GM21367 (cell line): Measurements from ENCODE around the gene ACOX3.
"Not testable (repeated sequence)": the region's sequence is repeated elsewhere in the genome, so short reads cannot be mapped to it uniquely, and the experiment has no call there.

Source experiments
- ATAC-seq: cut with Tn5 transposase; IDR thresholded peaks from one replicate; pipeline ENCODE4 v1.9.1; 2021; ENCODE audit not compliant: unreplicated experiment

Gene ACOX3

DNA sequence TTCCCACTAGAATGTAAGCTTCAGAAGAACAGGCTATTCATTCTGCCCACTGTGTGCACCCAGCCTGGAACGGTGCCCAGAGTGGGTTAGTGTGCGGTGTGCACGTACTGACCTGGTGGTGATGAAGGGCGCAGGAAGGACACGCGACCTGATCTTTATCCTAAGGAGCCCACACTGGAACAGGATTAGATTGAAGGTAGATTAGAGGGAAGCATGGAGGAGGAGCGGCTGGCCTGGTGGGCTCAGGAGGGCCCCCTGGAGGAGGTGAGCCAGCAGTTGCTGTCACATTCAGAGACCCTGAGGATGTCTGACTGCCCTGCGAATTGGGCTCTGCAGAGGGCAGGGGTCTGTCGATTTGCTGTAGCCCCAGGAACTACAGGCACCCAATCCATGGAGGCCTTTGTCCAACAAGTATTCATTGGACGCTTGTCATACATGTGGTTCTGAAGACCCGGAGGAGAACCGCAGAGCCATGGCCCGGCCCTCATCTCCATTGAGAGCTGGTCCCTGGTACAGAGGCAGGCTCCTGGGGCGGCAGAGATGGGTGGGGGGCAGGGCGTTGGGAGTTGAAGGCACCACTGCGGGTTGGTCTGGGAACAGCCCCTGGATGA lies 97.8 kb downstream of the ACOX3 start:
- no peak for ATAC-seq

DNA sequence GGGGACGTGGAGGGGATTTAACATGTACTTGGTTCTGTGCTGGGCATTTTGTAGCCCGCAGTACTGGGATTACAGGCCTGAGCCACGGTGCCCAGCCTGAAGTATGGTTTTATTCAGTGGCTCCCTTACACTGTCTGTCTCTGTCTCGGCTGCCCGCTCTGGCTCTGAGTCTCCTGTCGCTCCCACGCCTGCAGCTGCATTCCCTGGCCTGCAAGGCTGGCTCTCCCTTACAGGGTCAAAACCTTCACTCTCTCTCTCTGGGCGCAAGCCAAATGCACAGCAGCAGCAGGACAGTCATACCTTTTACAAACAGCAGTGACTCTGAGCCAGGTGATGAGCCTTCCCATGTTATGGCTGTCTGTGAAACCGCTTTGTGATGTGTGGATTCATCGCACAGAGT lies 98.8 kb downstream of the ACOX3 start:
- ATAC-seq: no peak

DNA sequence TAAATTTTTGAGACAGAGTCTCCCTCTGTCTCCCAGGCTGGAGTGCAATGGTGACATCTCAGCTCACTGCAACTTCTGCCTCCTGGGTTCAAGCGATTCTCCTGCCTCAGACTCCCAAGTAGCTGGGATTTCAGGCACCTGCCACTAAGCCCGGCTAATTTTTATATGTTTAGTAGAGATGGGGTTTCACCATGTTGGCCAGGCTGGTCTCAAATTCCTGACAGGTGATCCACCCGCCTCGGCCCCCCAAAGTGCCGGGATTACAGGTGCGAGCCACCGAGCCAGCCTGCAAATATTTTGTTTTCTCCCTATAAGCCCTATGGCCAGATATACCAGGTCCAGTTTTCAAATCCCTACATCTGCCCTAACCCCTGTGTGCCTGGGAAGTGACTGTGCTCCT lies 99.2 kb downstream of the ACOX3 start:
- not testable (repeated sequence) for ATAC-seq

DNA sequence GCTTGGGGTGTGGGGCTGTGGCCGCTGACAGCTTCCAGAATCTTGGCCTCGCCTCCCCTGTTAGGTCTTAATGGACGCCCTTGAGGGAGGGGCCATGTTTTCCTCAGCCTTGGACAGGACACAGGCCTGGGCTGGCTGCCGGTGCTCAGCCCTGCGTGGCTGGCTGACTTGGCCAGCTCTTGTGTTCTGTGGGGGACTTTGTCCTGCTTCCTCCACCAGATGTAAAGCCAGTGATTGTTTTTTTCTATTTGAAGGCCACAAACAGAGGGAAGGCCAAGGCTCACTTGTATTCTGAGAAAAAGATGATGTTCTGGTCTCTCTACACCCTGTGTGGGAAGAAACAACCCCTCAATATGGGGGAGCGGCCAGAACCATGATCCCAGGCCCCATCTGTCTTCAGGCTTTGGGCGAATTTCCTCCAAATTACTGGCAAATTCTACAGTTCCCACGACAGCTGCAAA lies 99.7 kb downstream of the ACOX3 start:
- ATAC-seq: no peak

DNA sequence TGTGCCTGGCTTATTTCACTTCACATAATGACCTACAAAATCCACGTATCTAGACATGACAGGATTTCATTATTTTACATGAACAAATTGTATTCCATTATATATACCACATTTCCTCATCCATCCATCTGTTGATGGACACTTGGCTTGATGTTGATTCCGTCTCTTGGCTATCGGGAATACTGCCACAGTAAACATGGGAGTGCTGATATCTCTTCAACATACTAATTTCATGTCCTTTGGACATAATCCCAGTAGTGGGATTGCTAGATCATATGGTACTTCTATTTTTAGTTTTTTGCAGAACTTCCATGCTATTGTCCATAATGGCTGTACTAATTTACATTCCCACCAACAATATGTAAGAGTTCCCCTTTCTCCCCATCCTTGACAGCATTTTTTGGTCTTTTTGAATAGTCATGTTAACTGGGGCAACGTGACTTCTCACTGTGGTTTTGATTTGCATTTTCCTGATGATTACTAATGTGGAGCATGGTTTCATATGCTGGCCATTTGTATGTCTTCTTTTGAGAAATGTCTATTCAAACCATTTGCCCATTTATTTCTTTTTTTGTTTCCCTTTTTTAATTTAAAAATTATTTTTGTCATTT lies 102.1 kb downstream of the ACOX3 start:
- ATAC-seq: no peak

DNA sequence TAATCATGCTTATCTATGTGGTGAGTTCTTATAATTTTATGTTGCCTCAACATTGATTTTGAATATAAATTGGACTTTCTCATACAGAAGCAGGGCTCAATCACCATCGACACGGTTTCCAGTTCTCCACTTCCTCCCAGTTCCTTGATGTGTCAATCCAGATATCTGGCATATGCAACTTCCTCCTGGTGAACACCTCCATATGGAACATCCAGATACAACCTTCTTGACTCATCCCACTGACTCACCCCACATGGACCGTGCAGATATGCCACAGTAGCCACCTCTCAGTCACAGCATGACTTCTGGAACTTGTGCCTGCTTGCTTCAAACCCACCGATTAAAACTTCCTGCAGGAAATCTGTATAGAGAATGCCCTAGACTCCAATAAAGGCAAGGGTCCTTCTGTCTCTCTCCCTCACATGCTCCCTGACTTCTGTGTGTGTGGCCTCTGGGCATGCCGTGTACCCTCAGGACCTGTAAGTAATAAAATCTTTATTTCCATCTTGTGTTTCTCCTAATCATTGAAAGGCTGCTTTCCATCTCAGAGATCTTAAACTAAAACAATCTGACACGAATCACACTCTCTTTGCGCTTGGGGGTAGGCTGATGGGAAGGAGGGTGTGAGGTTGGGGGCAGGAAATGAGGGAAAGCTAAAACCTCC lies 104.0 kb downstream of the ACOX3 start:
- ATAC-seq: no peak

DNA sequence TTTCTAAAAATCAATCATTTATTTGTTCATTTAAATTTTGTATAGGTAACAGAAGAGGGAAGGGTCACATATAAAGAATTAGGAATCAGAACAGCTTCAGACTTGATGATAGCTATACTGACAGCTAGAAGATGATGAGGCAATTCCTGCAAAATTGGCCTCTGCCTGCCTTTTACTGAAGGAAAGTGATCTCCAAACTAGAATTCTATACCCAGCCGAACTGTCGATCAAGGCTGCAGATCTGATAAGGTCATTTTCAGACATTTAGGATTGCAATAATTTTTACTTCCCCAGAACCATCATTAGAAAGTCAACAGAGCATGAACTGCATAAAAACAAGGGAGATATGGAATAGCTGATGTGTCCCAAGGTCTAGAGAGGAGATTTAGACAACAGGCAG lies 104.7 kb downstream of the ACOX3 start:
- no peak for ATAC-seq

DNA sequence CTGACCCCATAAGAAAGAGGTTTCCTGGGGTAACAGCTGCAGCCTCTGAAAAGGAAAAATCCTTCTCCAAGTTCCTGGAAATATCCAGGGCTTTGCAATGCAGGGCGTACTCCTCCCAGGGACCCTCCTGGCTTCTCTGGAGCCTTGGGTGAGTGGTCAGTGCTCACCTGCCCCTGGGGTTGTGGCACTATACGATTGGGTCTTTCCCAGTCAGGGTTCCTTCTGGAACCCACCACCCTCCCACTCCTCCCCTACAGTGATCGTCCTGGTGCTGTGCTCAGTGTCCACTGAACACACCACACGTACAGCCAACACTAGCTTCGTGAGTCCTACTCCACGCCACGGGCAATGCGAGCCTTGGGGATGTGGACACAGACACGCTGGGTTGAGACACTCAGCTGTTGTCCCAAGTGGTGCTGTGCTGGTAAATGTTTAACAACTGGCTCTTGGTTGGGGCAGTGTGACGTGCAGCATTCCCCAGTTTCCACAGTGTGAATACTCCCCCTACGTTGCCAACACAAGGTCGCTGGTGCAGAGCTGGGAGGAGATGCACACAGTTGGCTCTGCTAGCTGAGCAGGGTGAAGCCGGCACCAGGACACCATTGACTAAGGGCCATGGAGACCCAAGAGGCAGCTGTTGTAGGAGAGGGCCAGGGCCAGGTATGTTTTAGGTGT lies 105.6 kb downstream of the ACOX3 start:
- no peak for ATAC-seq

DNA sequence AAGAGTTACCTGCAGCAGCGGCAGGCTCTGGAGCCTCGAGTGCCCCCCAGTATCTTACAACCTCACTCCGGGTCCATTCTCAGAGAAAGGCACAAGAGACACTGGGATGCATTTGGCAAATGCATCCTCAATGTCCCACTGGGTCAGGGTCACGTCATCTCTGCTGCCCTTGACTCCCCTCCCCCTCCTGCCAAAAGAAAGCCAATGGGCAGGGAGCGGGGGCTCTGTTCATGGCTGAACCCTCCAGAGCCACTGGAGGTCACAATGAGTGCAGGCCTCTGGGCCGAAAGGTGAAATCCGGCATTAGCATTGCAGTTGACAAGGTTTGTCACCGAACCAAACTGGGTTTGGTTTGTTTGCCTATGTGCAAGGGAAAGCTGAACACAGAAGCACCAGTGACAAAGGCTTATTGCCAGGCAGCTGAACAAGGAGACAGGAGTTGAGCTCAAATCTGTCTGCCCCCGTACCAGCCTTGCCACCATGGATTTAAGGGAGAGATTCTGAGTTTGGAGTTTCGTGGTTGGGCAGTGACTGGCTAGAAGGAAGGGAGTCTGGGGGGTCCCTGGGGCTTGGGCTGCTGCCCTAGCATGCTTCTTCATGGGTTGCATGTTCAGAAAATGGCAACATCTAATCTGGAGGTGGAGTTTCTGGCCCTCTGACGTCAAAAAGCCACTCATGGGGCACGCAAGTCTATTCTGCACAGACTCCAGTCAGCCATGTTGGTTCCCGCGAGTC lies 106.6 kb downstream of the ACOX3 start:
- no peak for ATAC-seq

DNA sequence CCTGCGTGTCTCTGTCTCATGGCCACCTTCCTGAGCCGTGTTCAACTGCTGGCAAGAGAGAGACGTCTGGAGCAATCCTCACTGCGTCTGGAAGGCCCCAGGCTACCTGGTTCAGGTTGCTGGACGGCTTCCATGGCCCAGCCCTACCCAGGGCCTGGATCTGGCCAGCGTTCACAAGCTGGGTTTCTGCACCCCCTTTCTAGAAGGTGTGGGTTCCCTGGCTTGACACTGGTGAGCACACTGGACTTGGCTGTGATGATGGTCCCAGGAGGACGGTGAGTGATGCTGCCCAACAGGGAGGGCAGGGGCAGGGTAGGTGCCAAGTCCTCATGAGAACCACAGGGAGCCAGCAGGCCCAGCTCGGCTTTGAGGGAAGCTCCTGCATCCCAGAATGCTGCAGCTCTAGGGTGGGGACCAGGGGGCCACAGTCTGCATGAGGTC lies 107.6 kb downstream of the ACOX3 start:
- no peak for ATAC-seq

DNA sequence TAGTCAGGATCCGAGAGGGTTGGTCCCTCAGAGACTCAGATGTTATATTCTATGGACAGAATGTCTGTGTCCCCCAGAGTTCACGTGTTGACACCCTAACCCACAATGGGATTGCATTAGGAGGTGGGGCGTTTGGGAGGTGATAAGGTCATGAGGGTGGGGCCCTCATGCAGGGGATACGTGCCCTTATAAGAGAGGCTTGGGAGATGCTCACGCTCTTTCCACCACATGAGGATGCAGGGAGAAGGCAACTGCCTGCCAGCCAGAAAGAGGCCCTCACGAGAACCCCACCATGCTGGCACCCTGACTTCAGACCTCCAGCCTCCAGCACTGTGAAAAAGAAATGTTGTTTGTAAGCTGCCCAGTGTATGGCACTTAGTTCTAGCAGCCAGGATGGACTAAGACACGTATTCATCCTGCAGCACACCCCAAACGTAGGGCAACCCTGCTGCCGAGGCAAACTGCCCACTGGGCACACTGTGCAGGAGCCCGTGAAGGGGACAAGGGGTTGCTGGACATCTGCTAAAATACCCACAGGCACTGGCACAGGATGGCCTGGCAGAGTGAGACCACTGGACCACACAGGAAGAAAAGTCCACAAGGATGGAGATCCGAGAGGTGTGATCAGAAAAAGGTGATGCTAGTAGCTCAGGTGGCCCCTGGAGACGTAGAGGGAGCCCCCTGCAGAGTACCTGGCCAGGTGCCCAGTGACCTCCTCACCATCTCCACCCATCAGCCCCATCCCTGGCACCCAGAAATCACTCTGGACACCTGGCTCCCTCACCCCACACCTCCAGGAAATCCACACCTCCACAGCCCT lies 108.3 kb downstream of the ACOX3 start:
- ATAC-seq: no peak

DNA sequence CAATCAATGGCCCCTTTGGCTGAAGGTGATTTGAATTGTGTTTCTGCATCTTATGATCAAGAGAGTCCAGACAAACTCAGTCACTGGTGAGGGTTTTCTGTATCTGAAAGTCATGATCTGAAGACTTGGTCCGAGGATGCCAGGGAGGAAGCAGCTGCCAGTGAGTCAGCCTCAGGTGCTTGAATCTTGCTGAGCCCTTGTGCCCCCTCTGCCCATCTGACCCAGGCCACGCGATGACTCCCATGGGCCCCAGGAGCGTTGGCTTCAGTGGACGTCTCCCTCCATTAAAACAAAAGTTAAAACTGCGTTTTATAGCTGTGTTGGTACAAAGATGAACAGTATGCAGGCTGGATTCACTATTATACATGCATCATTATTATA lies 109.0 kb downstream of the ACOX3 start:
- no peak for ATAC-seq

DNA sequence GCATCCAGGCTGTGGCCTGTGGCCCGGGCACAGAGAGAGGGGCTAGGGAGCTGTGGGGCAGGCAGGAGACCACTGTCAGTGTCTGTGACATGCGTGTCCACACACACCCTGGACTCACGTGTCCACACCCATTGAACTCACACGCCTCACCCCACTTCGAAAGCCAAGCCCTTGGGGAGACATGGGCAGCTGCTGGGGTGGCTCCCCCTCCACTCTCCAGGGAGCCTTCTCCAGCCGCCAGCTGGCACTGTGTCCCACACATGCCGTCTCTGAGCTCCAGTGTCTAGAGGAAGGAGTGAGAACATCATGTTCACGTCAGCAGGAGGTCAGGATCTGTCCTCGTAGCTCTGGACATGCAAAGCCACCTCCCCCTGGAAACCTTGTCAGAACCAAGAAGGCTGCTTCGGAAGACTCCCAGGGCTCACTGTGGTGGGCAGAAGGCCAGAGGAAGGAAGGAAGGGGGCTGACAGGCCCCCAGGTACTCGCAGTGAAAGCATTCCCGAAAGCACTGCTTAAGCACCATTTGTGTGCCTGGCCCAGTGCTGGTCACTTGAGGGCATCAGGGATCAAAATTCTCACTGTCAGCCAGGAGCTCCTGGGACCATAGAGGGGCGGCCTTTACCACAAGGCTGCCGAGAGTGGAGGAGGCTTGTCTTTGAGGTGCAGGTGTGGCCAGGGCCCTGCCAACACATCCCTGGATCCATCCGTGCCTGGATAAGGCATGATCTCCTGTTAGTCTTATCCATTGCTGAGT lies 109.5 kb downstream of the ACOX3 start:
- no peak for ATAC-seq

DNA sequence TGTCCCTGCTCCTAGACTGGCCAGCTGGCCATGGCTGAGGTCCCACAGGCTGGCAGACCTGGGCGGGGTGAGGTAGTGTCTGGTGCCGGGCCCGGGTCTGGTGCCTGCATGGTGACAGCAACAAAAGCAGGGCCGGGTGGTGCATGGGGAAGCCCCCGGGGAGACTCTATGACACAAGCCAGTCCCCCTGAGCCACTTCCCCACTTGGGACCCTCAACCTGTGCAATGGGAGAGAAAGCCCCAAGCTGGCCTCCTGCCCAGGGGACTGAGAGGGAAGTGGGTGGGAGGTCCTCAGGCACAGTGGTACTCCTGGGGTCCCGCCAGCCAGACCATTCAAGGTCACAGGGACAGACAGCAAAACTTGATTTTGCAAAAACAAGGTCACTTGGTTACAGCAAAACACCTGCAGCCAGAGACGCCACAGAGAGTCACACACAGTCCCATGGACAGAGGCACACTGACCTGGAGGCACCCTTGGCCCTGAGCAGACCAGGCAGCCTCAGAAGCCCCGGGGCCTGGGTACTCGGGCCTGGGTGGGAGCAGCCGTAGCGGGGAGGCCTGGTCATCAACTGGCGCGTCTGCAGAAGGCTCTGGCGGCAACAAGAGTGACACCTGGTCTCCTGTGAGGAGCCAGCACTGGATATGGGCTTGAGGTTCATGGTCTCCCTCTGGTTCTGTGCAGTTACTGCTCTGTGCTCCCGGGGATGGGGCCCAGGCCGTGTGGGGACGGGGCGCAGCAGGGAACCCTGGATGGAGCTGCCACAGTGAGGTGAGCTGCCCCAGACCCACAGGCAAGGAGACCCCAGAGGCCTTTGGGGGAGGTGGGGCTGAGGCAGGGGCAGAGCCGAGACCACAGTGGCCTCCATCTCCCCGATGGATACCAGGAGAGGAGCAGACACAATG lies 110.4 kb downstream of the ACOX3 start:
- no peak for ATAC-seq

DNA sequence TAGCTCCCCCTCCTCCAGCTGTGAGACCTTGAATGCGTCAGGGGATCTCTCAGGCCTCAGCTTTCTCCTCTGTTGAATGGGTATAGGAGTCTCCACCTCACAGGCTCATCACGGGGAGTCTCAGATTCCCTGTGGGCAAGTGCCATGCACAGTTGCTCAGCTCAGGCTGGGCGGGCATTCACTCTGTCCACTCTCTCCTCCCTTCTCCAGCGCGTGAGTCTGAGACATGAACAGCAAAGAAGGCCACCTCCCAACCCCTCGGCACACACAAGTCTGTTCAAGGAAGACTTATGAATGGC lies 111.0 kb downstream of the ACOX3 start:
- ATAC-seq: no peak

DNA sequence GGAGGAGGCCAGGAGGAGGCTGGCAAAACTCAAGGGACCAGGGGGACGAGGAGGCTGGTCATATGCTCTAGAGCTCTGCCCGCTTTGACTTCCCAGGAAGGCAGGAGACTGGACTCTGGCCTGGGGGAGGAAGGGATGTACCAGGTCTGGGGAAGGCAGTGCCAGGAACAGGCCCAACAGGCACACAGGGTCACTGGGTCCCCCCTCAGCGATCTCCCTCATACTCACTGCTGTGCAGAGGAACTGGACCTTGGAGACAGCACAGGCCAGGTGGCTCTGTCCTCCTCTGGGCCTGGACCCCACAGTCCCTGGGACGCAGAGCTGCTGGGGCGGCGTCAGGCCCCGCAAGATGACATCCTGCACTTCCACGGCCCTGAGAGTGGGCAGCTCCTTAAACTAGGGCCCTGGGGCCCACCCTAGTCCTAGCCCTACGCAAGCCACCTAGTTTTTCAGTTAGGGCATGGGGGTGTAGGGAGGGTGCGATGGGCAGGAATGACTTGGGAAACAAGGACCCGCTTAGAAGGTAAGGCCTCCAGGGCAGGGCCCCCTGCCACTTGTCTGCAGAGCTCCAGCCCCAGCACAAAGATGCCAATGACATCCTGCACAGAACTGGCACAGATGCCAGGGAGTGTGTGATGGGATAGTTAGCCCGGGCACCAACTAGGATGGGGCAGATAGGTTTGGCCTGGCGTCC lies 111.5 kb downstream of the ACOX3 start:
- no peak for ATAC-seq

DNA sequence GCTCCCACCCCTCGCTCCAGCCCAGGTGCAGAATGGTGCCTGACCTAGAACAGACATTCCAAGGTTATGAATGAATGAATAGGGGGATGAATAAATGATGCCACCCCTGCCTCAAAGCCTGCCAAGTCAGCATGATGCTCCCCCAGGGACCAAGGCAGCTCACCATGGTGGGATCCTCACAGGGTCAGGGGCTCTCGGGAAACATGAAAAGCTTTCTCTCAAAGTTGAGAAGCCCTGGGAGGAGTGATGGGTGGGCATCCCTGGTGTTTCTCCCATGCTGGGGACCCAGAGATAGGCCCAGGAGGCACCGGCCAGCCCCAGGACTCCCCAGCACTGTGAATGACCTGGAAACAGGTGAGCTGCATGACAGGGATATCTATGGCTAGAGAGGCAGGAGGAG lies 112.1 kb downstream of the ACOX3 start:
- no peak for ATAC-seq

DNA sequence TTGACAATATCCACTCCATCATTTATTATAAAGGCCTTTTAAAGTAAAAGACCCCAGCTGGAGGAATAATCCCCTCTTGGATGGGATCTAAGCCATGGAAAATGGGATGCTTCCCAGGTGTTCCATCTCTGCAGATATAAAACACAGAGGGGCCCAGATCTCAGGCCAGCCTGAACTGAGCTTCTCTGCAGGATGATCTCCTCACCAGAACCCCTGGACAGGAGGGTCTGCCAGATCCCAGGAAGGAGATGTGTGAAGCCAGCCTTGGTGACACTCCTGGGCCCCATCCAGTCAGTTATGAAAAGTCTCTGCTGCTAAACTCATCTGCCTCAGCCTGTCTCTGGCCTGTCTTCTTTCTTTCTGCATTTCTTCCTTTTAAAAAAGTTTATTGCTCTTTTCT lies 114.3 kb downstream of the ACOX3 start:
- no peak for ATAC-seq
